Astrocyte of the hippocampus (primary cell): ENCODE measurements around the gene LATS2.
"Not testable (repeated sequence)": the region's sequence is repeated elsewhere in the genome, so short reads cannot be mapped to it uniquely, and the experiment has no call there.

Experiments
- DNase-seq: peaks from one replicate; pipeline ENCODE4 v3.0.0; 2011; ENCODE audit warnings: low read depth, low spot score

Gene LATS2

GRCh38 chr13:21075379-21076249 is 14.2 kb upstream of the LATS2 start:
- peak; percentile 65 for DNase-seq

- no peak for DNase-seq
These were observed 13.6 kb upstream of the LATS2 start for GRCh38 chr13:21075011-21075378.

GRCh38 chr13:21074546-21074945 is 13.2 kb upstream of the LATS2 start:
- no peak for DNase-seq

- peak; percentile 47 for DNase-seq
These were observed 10.5 kb upstream of the LATS2 start for GRCh38 chr13:21071924-21072323.

GRCh38 chr13:21071015-21071414 is 9.6 kb upstream of the LATS2 start:
- peak; percentile 43 for DNase-seq

GRCh38 chr13:21069561-21070004 is 8.2 kb upstream of the LATS2 start:
- peak; percentile 81 for DNase-seq

- DNase-seq, result no peak
These were observed 6.5 kb upstream of the LATS2 start for GRCh38 chr13:21067848-21068247.

- DNase-seq, result no peak
These were observed 5.6 kb upstream of the LATS2 start for GRCh38 chr13:21066946-21067345.

- no peak for DNase-seq
These were observed 4.3 kb upstream of the LATS2 start for GRCh38 chr13:21065686-21066085.

- no peak for DNase-seq
These were observed 1.6 kb upstream of the LATS2 start for GRCh38 chr13:21063031-21063430.

- DNase-seq, result peak; percentile 74
These were observed 903 bp downstream of the LATS2 start for GRCh38 chr13:21060338-21061028.

- DNase-seq, result no peak
These were observed 1.6 kb downstream of the LATS2 start for GRCh38 chr13:21059641-21060337.

GRCh38 chr13:21058361-21058760 is 3.0 kb downstream of the LATS2 start:
- peak; percentile 38 for DNase-seq

- DNase-seq, result no peak
These were observed 5.8 kb downstream of the LATS2 start for GRCh38 chr13:21055511-21056045.

GRCh38 chr13:21055016-21055415 is 6.4 kb downstream of the LATS2 start:
- DNase-seq, result no peak

- no peak for DNase-seq
These were observed 7.1 kb downstream of the LATS2 start for GRCh38 chr13:21054313-21054712.

GRCh38 chr13:21053231-21053630 is 8.2 kb downstream of the LATS2 start:
- no peak for DNase-seq

GRCh38 chr13:21051675-21052074 is 9.7 kb downstream of the LATS2 start:
- DNase-seq, result no peak

GRCh38 chr13:21050288-21051197 is 10.8 kb downstream of the LATS2 start:
- no peak for DNase-seq

- not testable (repeated sequence) for DNase-seq
These were observed 11.7 kb downstream of the LATS2 start for GRCh38 chr13:21049731-21050130.
